Skin epidermis (tissue), 12 donors: ENCODE measurements around the gene RPA3.

Source experiments
- H3K27ac ChIP-seq, 21 experiments: fragments of 200-600 bp; sonication (generic) in 11 of 21; one replicate each; pipeline ENCODE4 v1.5.0; 2020; ENCODE audit warnings: mild to moderate bottlenecking in 3 of 21, inconsistent platforms in 2 of 21, moderate library complexity in 2 of 21
- H3K4me3 ChIP-seq, 7 experiments: fragments of 200-600 bp; sonication (generic) in 2 of 7; one replicate each; pipeline ENCODE4 v1.5.0; 2020; ENCODE audit warnings: inconsistent platforms in 2 of 7, mild to moderate bottlenecking in 2 of 7, moderate library complexity in 1 of 7

RPA3 gene

DNA sequence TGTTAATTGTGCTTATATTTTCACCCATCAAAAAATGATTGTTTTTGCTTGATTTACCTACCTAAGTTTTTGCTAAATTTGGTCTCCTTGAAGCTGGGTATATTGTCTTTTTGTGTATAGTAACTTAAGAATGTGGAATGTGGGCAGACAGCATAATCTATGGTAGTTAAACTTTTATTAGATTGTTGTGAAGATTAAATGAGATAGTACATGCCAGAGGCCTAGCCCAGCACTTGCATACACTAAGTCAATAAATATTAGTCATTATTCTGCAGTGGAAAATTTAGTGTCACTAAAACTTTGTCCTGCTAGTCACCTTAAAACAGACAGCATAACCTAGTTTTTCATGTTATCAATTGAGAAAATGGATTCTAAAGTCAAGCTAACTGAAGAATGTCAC, 19.3 kb upstream of the RPA3 start:
- no peak overlapping the region for H3K27ac ChIP-seq
- H3K4me3 ChIP-seq: no peak overlapping the region

GRCh38 chr7:7736671-7737070, 18.3 kb upstream of the RPA3 start:
- H3K27ac ChIP-seq: no peak overlapping the region
- H3K4me3 ChIP-seq: no peak overlapping the region

DNA sequence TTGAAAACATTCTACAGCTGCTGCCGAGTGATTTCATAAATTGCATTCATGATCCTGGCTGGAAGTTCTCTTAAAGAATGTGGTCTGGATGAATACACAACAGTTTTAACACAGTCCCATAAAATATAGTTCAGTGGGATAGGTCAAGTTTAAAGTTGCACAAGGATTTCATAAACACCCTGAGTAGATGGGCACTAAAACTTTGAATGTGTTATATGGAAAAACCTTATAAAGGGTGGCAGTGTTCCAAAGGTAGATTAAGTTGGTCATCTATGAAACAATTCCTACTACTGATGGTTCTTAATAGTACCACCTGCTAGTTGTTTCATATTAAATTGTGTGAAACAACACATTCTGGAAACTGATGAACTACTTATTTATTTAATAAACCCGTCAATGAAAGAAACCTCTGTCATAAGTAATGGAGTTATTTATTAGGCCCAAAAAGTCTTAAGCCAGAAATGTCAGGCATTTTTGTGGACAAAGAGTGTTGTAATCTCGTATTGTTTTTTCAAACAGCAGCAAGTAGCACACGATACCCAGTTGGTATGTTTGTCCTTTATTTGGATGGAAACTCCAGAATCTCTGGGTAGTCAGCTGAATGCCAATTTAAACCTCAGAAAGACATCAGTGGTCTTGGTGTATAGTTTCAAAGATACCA, 14.3 kb upstream of the RPA3 start:
- Histone ChIP-seq H3K4me3 (no peak overlapping the region), H3K27ac (peak overlapping the region in 1 of 21 experiments; percentile 20)

- no peak overlapping the region for H3K4me3 ChIP-seq
- H3K27ac ChIP-seq: peak overlapping the region in 1 of 21 experiments; percentile 15
These were observed 13.3 kb upstream of the RPA3 start for GRCh38 chr7:7731732-7732131.

- Histone ChIP-seq H3K4me3 (no peak overlapping the region), H3K27ac (no peak overlapping the region)
These were observed 2.6 kb upstream of the RPA3 start for GRCh38 chr7:7720750-7721621.

DNA sequence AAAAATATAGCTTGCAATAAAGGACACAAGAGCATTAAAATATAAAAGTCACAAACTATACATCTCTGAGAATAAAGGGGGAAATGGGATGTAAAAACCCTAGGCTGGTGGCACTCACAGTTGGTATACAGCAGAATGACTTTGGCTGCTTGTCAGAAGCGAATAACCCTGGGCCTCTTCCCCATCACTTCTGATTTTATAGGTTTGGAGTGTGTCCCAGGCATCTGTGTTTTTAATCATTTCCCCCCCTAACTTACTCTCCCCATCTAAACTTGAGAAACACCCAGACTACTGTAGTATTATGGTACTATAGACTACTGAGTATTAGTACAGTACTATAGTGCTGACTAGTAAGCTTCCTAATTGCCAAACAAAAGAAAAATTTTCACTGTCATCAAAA, 1.8 kb upstream of the RPA3 start:
- no peak overlapping the region for H3K4me3 ChIP-seq
- peak overlapping the region in 1 of 21 experiments; percentile 13 for H3K27ac ChIP-seq

GRCh38 chr7:7719236-7719635, 829 bp upstream of the RPA3 start:
- no peak overlapping the region for H3K4me3 ChIP-seq
- H3K27ac ChIP-seq: peak overlapping the region in 2 of 21 experiments; percentile 29 to 40

GRCh38 chr7:7713730-7714129, 4.7 kb downstream of the RPA3 start:
- no peak overlapping the region for H3K27ac ChIP-seq
- no peak overlapping the region for H3K4me3 ChIP-seq

- no peak overlapping the region for H3K27ac ChIP-seq
- H3K4me3 ChIP-seq: no peak overlapping the region
These were observed 7.9 kb downstream of the RPA3 start for GRCh38 chr7:7710469-7710868.

DNA sequence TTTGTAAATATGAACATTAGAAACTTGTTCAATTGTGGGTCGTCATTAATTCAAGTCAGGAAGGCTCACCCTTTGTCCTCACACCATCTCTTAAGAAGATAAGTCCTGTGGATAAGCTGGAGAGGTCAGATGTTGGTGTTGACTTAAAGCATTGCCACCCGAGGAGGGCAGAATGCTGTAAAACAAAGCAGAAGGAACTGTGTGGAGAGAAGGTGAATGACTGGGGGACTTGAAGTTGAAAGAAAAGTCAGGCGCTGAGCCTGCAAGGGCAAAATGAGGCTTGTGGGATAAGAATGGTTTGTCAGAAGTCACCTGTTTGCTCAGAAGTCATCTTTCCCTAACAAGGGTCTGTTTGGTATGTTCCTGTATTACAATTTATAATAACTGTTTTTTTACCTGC, 9.1 kb downstream of the RPA3 start:
- Histone ChIP-seq H3K27ac (no peak overlapping the region), H3K4me3 (no peak overlapping the region)

- no peak overlapping the region for H3K27ac ChIP-seq
These were observed 10.6 kb downstream of the RPA3 start for GRCh38 chr7:7707806-7708205.

DNA sequence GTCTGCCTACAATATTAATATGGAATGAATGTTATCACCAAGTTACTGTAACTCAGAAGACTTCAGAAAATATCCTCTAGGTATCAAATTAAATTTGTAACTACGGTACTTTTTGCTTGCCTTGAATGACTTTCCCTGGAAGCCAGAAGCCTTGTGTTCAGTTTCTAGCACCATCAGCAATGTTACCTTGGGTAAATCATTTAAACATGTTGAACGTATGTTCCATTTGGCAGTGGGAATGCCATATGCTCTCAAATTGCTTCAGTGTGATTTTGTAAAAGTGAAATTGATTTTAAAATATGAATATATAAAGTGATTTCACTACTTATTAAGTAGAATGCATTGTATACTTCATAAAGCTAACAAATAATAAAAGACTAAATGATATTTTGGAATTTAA, 11.2 kb downstream of the RPA3 start:
- no peak overlapping the region for H3K4me3 ChIP-seq
- H3K27ac ChIP-seq: peak overlapping the region in 1 of 21 experiments; percentile 5

More at GRCh38 chr7:7707806-7708205, 10.6 kb downstream of the RPA3 start:
- no peak overlapping the region for H3K4me3 ChIP-seq

DNA sequence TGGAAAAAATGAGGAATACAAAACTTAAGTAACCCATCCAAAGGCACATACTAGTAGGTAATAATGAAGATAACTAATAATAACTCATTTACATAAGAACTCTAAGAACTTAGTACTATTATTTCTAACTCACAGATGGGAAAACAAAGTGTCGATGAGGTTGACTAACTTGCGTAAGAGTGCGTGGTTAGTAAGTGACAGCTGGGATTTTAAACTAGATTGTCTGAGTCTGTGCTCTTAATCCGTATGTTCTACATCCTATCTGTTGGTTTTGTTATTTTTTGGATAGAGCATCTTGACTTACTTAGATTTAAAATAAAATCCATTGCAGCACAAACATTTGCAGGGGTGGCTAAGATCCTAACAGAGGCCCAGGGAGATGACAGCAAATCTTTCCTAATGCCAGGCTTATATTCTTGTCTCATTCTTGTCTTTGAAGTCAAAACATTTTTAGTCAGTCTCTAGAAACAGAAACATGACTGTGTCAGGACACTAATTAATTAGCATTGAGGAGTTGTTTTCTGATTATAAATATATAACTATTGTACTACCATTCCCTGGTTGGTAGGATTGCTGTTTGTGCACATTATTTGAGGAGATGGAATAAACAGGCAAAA, 11.7 kb downstream of the RPA3 start:
- H3K4me3 ChIP-seq: no peak overlapping the region
- H3K27ac ChIP-seq: peak overlapping the region in 1 of 21 experiments; percentile 5

DNA sequence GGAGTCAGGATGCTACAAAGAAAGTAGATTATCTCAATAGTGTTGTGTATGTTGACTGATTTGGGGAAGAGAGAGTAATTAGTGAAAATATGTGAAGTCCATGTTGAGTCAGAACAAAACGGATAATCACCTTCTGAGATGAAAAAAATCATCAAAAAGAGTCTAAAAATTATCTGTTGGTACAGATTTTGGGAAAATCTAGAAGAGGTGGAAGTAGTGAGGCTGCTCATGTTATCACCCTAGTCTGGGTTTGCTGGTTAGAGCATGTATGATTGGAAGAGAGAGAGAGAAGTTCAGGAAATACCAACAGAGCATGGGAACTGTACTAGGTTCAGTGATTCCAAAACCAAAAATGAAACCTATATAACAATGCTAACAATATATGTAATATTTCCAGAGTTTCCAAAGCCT, 12.3 kb downstream of the RPA3 start:
- no peak overlapping the region for H3K4me3 ChIP-seq
- H3K27ac ChIP-seq: no peak overlapping the region

- H3K27ac ChIP-seq: peak overlapping the region in 1 of 21 experiments; percentile 31
- H3K4me3 ChIP-seq: no peak overlapping the region
These were observed 13.1 kb downstream of the RPA3 start for GRCh38 chr7:7705318-7705717.

DNA sequence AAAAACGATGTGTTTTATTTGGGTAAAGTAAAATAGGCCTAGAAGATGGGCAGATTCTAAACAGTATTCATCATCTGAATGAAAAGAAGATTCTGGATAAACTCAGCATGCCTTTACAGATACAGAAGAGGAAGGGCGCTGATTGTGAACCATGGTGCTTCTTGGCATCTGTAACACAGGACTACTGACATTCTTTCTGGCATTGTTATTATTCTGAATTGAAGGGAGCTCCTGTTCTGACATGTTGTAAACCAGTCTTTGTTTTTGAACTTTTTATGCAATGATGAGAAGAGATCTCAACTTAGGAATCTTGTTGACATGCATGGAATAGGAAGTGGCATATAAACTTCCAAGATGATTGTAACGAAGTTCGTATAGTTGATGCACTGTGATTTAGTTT, 13.5 kb downstream of the RPA3 start:
- Histone ChIP-seq H3K4me3 (no peak overlapping the region), H3K27ac (peak overlapping the region in 1 of 21 experiments; percentile 31)

DNA sequence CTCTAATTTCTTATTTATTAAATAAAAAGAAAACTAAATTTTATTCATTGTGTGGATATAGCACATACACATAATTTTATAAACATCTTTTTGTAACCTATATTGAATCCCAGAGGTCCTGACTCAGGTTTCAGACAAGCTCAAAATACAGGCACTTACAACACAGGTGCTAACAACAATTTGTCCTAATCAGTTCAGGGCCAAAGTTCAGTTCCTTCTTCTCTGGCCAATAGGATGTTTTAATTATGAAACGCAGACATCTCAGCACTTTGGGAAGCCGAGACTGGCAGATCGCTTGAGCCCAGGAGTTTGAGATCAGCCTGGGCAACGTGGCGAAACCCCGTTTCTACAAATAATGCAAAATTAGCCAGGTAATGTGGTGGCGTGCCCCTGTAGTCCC, 15.0 kb downstream of the RPA3 start:
- Histone ChIP-seq H3K4me3 (no peak overlapping the region), H3K27ac (no peak overlapping the region)

DNA sequence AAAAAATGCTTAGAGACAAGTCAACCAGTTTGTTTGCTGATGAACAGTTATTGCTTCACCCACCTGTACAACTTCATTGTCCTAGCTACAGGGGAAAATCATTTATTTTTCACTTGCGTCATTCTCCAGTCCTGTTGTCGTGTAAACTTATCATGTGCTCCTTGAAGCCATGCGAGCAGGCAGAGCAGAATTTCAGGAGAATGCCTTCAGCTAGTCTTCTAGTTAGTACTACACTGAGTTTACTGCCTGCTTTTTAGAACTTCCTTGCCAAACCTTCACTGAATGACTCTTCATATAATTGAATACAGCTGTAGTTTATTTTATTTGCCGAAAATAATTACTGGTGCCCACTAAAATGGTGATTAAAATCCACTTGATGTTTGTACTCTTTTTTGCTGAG, 15.6 kb downstream of the RPA3 start:
- Histone ChIP-seq H3K27ac (no peak overlapping the region), H3K4me3 (no peak overlapping the region)

DNA sequence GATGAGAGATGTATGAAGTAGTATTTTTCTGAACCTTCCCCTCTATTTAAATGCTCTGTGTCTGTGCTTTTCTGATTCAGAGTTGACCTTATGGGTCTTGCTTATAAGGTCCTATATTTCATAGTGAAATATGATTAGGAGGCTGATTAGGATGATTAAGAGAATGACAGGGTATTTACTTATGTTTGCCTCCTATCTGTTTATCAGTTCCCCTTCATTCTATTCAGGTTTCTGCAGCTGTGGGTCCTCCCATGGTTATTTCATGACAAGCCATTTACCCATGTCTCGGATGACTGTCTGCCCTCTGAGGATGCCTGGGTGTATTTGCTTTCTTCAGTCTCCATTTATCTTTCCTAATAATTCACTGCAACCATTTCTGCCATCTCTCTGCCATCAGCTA, 16.9 kb downstream of the RPA3 start:
- no peak overlapping the region for H3K4me3 ChIP-seq
- H3K27ac ChIP-seq: no peak overlapping the region

GRCh38 chr7:7699970-7700369, 18.4 kb downstream of the RPA3 start:
- Histone ChIP-seq H3K4me3 (no peak overlapping the region), H3K27ac (peak overlapping the region in 1 of 21 experiments; percentile 1)

GRCh38 chr7:7699380-7699779, 19.0 kb downstream of the RPA3 start:
- H3K27ac ChIP-seq: peak overlapping the region in 1 of 21 experiments; percentile 1

More at GRCh38 chr7:7699380-7699779, 19.0 kb downstream of the RPA3 start:
- H3K4me3 ChIP-seq: no peak overlapping the region
